Measurements from ENCODE around the gene EIF2S3. TPM values are rescaled to one million over a fixed set of nuclear protein-coding genes. Genes with fewer than 3 reads are reported as not detected.

EIF2S3 gene
- total RNA-seq, result 191 and 194 TPM in 2 replicates

DNA sequence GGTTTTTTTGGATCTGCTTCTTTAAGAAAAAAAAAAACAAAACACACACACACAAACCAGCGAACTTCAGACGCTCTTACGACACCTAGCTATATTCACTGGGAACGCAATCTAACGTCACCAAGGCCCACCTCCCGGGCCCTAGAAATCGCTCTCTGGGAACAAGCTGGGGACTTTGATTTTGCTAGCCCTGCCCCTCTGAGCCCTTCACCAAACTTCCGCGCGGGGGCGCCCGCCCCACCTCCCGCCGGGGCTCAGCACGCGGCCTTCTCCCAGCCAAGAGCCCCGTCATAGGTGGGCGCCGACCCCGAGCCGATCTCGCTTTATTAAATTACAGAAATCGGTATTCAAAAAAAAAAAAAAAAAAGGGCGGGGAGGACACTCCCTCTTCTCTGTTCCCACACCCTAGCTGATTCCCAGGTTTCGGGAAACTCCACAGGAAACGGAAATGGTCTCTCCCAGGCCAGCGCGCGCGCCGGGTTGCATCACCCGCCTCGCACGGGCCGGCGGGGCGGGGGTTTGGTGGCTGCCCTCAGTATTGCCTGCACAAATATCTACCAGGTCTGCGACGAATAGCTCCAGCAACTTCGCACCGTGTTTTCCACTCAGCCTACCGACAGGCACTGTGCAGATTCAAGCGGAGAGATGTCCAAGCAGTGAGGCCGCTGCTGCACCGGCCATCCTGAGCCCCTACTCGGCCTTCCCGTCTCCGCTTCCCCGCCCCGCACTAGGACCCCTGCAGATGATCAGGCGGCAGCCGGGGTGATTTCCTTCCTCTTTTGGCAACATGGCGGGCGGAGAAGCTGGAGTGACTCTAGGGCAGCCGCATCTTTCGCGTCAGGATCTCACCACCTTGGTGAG, at the start of gene EIF2S3:
TSS of gene EIF2S3 (plus strand) at position 775 of the 861 bp plus-strand sequence. CDS start at position 788, 13 bp downstream.
- intact Hi-C loops (cut with micrococcal nuclease), result loop anchor here (1.0 to 10.0 kb wide), 11 partner anchors 26 to 390 kb away; partner anchors contain the start of genes ACOT9, APOO, PRDX4 and SAT1
- H3K9me3 Mint-ChIP-seq, result no peaks in the 10 kb centered on the region
- H3K36me3 Mint-ChIP-seq (ENCODE audit: low read depth), result peaks cover 6% of the 10 kb centered on the region
- H3K27ac Mint-ChIP-seq, result peak within 1 kb of the TSS; percentile 98
- no peaks in the 10 kb centered on the region for H3K27me3 Mint-ChIP-seq (ENCODE audit: insufficient read depth)
- H3K4me1 Mint-ChIP-seq (ENCODE audit: low read depth), result no peaks in the 10 kb centered on the region
- H3K4me3 Mint-ChIP-seq, result no peak within 1 kb of the TSS
- peak; percentile 81 for DNase-seq (ENCODE audit: low spot score)

DNA sequence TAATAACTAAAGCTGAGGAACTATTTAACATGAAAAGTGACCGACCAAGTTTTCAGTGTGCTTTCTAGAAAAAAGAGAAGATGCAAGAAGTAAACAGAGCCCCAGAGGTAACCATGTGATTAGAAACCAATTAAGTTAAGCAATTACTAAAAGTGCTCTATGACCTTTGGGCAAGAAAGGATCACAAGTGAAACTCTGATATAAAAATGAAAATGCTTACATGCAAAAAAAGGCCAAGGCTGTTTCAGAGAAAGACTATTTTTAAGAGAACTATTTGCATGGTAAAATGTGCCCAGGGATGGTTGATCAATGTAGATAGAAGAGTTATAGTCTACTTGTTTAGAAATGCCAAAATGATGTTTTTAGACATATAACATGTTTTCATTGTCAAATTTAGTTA, 49.7 kb upstream of the EIF2S3 start:
- H3K27me3 Mint-ChIP-seq (ENCODE audit: insufficient read depth), result no peaks in the 10 kb centered on the region
- intact Hi-C loops (cut with micrococcal nuclease), result no loop called here
- H3K9me3 Mint-ChIP-seq, result no peaks in the 10 kb centered on the region
- no peak overlapping the region for H3K4me3 Mint-ChIP-seq
- H3K27ac Mint-ChIP-seq, result peak overlapping the region; percentile 78
- H3K4me1 Mint-ChIP-seq (ENCODE audit: low read depth), result peaks cover 19% of the 10 kb centered on the region
- no peak for DNase-seq (ENCODE audit: low spot score)
- H3K36me3 Mint-ChIP-seq (ENCODE audit: low read depth), result peaks cover 15% of the 10 kb centered on the region

DNA sequence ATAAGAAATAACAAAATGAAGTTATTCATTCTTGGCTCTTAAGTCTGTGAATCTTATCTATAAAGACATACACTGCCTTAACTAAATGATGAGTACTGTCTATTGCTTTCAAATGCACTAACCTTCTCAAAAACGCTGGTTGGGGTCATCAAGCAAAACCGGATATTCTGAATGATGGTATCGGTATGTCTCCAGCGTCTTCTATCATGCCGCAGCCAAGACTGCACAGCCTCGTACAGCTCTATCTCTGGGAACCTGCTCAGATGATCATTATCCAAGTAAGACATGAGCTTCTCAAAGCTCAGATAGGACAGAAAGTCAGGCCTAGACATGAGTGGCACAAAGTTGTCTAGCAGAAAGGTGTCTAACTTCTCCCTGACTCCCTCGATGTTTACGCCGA, 48.9 kb upstream of the EIF2S3 start:
- Mint-ChIP-seq H3K36me3 (ENCODE audit: low read depth) (peaks cover 21% of the 10 kb centered on the region), H3K9me3 (no peaks in the 10 kb centered on the region), H3K4me1 (ENCODE audit: low read depth) (peaks cover 28% of the 10 kb centered on the region), H3K4me3 (no peak overlapping the region), H3K27ac (no peak overlapping the region), H3K27me3 (ENCODE audit: insufficient read depth) (no peaks in the 10 kb centered on the region)
- no peak for DNase-seq (ENCODE audit: low spot score)
- intact Hi-C loops (cut with micrococcal nuclease), result no loop called here

DNA sequence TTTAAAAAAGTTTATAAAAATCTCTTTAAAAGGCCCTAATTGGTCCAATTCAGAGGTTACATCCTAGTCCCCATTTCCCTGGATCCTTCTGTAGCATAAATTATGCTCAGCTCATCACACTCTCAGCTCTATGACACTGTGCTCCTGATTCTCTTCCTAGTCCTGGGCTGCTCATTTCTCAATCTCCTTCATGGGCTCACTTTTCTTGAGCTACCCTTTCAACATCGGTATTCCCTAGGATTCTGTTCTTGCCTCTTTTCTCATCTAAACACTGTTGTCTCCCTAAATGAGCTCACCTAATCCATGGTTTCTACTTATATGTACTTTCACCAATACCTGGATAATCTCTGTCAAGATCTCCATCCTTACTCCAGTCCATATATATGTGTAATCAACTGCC, 42.5 kb upstream of the EIF2S3 start:
- intact Hi-C loops (cut with micrococcal nuclease), result loop anchor here (5.0 kb wide), 2 partner anchors 40 to 345 kb away; partner anchors contain the start of genes EIF2S3 and PRDX4

DNA sequence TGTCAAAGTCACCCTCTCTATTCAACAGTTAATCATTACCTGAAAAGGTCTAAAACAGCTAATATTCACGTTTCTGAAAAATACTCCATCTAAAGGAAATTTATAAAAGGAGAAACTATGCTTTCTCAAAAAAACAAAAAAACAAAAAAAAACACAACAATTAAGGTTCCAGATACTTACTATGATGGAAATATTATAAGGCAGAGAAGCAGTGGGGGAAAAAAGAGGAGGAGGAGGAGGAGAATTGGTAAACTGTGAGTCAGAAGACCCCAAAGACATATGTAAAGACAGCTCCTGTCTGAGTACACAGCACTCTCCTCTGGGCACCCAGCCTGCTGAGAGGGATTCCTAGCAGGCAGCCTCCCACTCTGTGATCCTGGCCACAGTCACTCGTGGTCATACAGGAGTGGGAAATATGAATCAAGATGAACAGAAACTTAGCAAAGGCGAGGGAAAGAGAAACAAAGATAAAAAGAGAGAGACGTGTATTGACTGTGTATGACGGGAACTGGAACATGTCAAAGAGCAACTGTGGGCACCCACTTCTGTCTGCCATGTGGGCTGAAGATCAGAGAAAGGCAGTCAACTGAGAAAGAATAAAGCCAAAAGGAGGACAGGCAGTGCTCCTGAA, 40.3 kb upstream of the EIF2S3 start:
- Mint-ChIP-seq H3K4me1 (ENCODE audit: low read depth) (peaks cover 36% of the 10 kb centered on the region), H3K36me3 (ENCODE audit: low read depth) (peaks cover 18% of the 10 kb centered on the region), H3K27ac (peak overlapping the region; percentile 89), H3K4me3 (peak overlapping the region; percentile 64), H3K27me3 (ENCODE audit: insufficient read depth) (no peaks in the 10 kb centered on the region), H3K9me3 (no peaks in the 10 kb centered on the region)
- DNase-seq (ENCODE audit: low spot score), result peak; percentile 21
- intact Hi-C loops (cut with micrococcal nuclease), result loop anchor here (1.0 to 5.0 kb wide), 7 partner anchors 10 to 347 kb away; partner anchors contain the start of genes CXorf58, EIF2S3 and PRDX4

More for the DNA sequence above, 42.5 kb upstream of the EIF2S3 start:
- Mint-ChIP-seq H3K27ac (peak overlapping the region; percentile 47), H3K4me1 (ENCODE audit: low read depth) (peaks cover 43% of the 10 kb centered on the region), H3K4me3 (no peak overlapping the region), H3K36me3 (ENCODE audit: low read depth) (peaks cover 20% of the 10 kb centered on the region), H3K9me3 (no peaks in the 10 kb centered on the region), H3K27me3 (ENCODE audit: insufficient read depth) (no peaks in the 10 kb centered on the region)
- DNase-seq (ENCODE audit: low spot score), result no peak

DNA sequence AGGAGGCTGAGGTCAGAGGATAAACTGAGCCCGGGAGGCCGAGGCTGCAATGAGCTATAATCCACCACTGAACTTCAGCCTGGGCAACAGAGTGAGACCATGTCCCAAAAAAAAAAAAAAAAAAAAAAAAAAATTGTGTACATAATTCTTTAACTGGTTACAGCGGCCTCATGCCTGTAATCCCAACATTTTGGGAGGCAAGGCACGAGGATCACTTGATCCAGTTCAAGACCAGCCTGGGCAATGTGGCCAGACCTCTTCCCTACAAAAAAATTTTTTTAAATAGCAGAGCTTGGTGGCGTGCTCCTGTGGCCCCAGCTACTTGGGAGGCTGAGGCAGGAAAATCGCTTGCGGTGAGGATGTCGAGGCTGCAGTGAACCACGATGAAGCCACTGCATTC, 37.1 kb upstream of the EIF2S3 start:
- peaks cover 16% of the 10 kb centered on the region for H3K36me3 Mint-ChIP-seq (ENCODE audit: low read depth)

DNA sequence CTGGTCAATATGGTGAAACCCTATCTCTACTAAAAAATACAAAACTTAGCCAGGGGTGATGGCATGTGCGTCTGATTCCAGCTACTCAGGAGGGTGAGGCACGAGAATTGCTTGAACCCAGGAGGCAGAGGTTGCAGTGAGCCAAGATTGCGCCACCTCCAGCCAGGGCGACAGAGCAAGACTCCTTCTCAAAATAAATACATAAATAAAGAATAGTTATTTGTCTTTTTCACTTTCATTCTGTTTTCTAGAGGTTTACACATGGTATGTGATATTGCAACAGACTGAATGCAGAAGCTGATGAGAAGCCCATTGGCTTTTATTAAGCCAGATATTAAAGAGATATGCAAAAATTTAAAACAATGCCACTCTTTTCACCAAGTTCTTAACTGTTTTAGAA, 35.9 kb upstream of the EIF2S3 start:
- no peak overlapping the region for H3K4me3 Mint-ChIP-seq
- no peak for DNase-seq (ENCODE audit: low spot score)
- H3K4me1 Mint-ChIP-seq (ENCODE audit: low read depth), result peaks cover 48% of the 10 kb centered on the region
- H3K36me3 Mint-ChIP-seq (ENCODE audit: low read depth), result peaks cover 20% of the 10 kb centered on the region
- no peaks in the 10 kb centered on the region for H3K27me3 Mint-ChIP-seq (ENCODE audit: insufficient read depth)
- no peak overlapping the region for H3K27ac Mint-ChIP-seq
- intact Hi-C loops (cut with micrococcal nuclease), result no loop called here
- H3K9me3 Mint-ChIP-seq, result no peaks in the 10 kb centered on the region

More for the DNA sequence above, 37.1 kb upstream of the EIF2S3 start:
- H3K27ac Mint-ChIP-seq, result no peak overlapping the region
- no peak overlapping the region for H3K4me3 Mint-ChIP-seq
- no peaks in the 10 kb centered on the region for H3K9me3 Mint-ChIP-seq
- intact Hi-C loops (cut with micrococcal nuclease), result no loop called here
- no peak for DNase-seq (ENCODE audit: low spot score)
- no peaks in the 10 kb centered on the region for H3K27me3 Mint-ChIP-seq (ENCODE audit: insufficient read depth)
- peaks cover 42% of the 10 kb centered on the region for H3K4me1 Mint-ChIP-seq (ENCODE audit: low read depth)

DNA sequence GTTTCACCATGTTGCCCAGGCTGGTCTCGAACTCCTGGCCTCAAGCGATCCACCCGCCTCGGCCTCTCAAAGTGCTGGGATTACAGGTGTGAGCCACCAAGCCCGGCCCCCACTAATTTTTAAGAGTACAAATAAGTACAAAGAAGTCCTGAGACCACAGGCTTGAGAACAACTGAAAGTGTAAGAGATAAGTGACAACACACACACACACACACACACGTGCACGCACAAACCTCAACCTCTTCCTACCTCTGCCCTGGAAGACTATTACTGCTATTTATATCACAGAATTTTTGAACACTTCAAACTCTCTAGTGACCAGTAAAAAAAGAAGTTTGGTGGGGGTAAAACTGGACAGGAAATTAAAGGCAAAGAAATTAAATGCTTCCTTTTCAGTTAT, 35.3 kb upstream of the EIF2S3 start:
- Mint-ChIP-seq H3K4me3 (no peak overlapping the region), H3K36me3 (ENCODE audit: low read depth) (peaks cover 21% of the 10 kb centered on the region), H3K27ac (no peak overlapping the region), H3K9me3 (no peaks in the 10 kb centered on the region), H3K4me1 (ENCODE audit: low read depth) (peaks cover 42% of the 10 kb centered on the region), H3K27me3 (ENCODE audit: insufficient read depth) (no peaks in the 10 kb centered on the region)
- intact Hi-C loops (cut with micrococcal nuclease), result no loop called here
- no peak for DNase-seq (ENCODE audit: low spot score)

DNA sequence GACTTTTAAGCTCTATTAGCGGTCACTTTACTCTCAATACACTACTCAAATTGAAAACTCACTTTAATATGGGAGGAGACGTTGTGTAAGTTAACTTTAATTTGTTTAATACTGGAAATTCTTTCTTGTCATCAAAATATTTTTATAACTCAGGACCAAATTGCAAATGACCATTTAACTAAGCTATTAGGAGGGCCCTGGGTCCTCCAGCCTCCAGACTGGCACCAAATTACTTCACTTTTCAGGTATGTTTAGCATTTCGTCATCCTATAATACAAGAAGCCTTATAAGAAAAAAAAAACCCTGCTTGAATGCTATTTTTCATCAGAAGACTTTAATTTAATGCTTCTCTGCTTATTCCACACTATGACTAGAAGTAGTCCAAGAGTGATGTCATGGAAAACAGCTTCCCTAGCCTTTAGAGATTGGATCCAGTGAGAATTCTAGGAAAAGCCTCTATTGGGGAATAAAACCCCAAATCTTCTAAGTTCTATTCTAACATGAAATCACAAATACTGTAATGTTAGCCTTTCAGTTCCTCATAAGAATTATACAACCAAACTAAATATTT, 34.4 kb upstream of the EIF2S3 start:
- H3K27ac Mint-ChIP-seq, result peak overlapping the region; percentile 40
- peaks cover 33% of the 10 kb centered on the region for H3K4me1 Mint-ChIP-seq (ENCODE audit: low read depth)
- H3K27me3 Mint-ChIP-seq (ENCODE audit: insufficient read depth), result no peaks in the 10 kb centered on the region
- no peaks in the 10 kb centered on the region for H3K9me3 Mint-ChIP-seq
- peaks cover 21% of the 10 kb centered on the region for H3K36me3 Mint-ChIP-seq (ENCODE audit: low read depth)
- DNase-seq (ENCODE audit: low spot score), result no peak
- H3K4me3 Mint-ChIP-seq, result peak overlapping the region; percentile 76
- intact Hi-C loops (cut with micrococcal nuclease), result no loop called here

DNA sequence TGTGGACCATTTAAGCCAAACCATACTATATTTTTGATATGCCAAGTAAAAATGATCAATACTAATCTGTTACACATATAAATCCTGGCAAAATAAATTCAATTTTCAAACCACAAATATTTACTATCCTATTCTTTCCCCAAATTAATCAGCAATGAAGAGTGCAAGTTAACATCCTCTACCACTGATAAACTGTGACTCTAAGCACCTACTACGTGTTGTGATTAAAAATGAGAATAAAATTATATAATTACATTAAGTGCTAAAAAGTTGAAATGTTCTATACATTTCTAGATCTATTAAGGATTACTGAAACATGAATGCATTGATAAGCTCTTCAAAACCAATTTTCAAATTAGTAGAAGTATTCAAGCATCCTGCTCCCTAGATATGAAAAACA, 31.2 kb upstream of the EIF2S3 start:
- H3K27ac Mint-ChIP-seq, result peak overlapping the region; percentile 68

DNA sequence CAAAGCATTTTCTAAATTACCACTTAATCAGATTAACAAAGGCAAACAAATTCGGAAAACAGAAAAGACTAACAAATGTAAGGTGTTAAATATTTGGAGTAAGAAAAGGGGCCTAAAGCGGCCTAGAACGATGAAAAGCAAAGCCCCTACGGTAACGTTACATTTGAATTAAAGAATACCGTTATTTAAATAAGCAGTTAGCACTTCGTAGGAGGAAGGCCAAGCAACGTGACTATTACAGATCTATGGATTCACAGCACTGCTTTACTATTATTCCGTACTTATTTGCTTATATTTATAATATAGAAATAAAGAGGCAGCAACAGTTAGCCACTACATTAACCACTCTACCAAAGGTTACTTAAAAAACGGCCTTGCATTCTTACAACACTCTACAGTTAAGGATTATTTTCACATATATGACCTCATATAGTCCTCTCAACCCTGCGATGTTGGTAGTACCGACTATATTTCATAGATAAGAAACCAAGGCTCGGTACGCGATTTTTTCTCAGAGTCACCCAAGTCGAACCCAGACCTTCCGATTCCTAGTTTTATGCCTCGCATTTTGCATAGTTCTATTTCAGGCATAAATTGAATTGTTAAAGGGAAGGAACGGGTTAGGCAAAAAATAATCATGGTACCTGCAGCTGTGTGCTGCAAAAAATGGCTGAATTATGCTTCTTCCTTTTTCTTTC, 30.6 kb upstream of the EIF2S3 start:
- Mint-ChIP-seq H3K27me3 (ENCODE audit: insufficient read depth) (no peaks in the 10 kb centered on the region), H3K27ac (peak overlapping the region; percentile 88), H3K36me3 (ENCODE audit: low read depth) (peaks cover 17% of the 10 kb centered on the region), H3K4me1 (ENCODE audit: low read depth) (peaks cover 32% of the 10 kb centered on the region), H3K4me3 (peak overlapping the region; percentile 92), H3K9me3 (no peaks in the 10 kb centered on the region)
- intact Hi-C loops (cut with micrococcal nuclease), result loop anchor here (1.0 to 2.0 kb wide), 3 partner anchors 10 to 281 kb away; partner anchors contain the start of genes ACOT9 and SAT1
- no peak for DNase-seq (ENCODE audit: low spot score)

More for the DNA sequence above, 31.2 kb upstream of the EIF2S3 start:
- peak overlapping the region; percentile 92 for H3K4me3 Mint-ChIP-seq
- H3K36me3 Mint-ChIP-seq (ENCODE audit: low read depth), result peaks cover 17% of the 10 kb centered on the region
- H3K27me3 Mint-ChIP-seq (ENCODE audit: insufficient read depth), result no peaks in the 10 kb centered on the region
- H3K4me1 Mint-ChIP-seq (ENCODE audit: low read depth), result peaks cover 32% of the 10 kb centered on the region
- H3K9me3 Mint-ChIP-seq, result no peaks in the 10 kb centered on the region
- no peak for DNase-seq (ENCODE audit: low spot score)
- intact Hi-C loops (cut with micrococcal nuclease), result no loop called here

Data from activated T-helper 1 cell treated with anti-CD3 and anti-CD28 coated beads, Interleukin-12 subunit alpha, Interleukin-12 subunit beta, Interleukin-2, Interleukin-4 antibody, amounts not matched to agents 30 ng/mL and 10 ng/mL and 1 ng/mL, durations not matched to agents 14 hours and 24 hours and 36 hours (primary cell).